Measurements from ENCODE around the gene GAB2.

GAB2 gene

DNA sequence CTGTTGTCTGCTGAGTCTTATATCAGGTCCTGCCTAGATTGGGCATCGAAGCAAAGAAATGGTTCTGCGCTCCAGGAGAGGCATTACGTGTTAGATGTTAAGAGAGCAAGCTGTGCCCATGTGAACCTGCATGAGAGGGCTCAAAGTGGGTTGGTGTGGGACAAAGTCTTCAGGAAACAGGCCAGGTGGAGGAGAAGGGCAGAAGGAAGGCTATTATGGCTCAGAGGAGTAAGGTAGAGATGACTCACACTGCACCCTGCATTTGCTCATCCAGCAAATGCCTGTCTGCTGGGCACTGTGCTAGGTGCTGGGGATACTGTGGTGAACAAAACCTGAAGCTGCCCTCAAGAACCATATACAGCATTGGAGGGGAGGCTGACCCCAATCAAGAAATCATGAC lies 223.1 kb downstream of the GAB2 start:
- H3K36me3 Mint-ChIP-seq (ENCODE audit: low read depth): peaks cover 21% of the 10 kb centered on the region
- H3K4me1 Mint-ChIP-seq (ENCODE audit: low read depth): peaks cover 49% of the 10 kb centered on the region
- no peaks in the 10 kb centered on the region for H3K9me3 Mint-ChIP-seq
- DNase-seq: no peak
- H3K27me3 Mint-ChIP-seq: no peaks in the 10 kb centered on the region
- H3K4me3 Mint-ChIP-seq: no peak overlapping the region
- H3K27ac Mint-ChIP-seq: no peak overlapping the region

DNA sequence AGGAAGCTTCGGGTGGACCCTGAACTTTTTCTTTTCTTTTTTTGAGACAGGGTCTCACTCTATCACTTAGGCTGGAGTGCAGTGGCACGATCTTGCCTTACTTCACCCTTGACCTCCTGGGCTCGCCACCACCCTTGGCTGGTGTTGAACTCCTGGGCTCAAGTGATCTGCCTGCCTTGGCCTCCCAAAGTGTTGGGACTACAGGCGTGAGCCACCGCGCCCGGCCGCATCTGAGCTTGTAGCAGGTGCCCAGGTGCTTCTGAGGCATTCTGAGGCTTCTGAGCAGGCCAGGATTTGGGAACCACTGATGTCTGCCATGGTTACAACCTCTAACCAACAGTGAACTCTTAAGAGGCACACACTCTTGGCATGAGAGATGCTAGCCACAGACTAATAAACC lies 223.8 kb downstream of the GAB2 start:
- Mint-ChIP-seq H3K27ac (peak overlapping the region; percentile 66), H3K36me3 (ENCODE audit: low read depth) (peaks cover 21% of the 10 kb centered on the region), H3K27me3 (no peaks in the 10 kb centered on the region), H3K4me3 (no peak overlapping the region), H3K4me1 (ENCODE audit: low read depth) (peaks cover 53% of the 10 kb centered on the region), H3K9me3 (no peaks in the 10 kb centered on the region)
- no peak for DNase-seq

DNA sequence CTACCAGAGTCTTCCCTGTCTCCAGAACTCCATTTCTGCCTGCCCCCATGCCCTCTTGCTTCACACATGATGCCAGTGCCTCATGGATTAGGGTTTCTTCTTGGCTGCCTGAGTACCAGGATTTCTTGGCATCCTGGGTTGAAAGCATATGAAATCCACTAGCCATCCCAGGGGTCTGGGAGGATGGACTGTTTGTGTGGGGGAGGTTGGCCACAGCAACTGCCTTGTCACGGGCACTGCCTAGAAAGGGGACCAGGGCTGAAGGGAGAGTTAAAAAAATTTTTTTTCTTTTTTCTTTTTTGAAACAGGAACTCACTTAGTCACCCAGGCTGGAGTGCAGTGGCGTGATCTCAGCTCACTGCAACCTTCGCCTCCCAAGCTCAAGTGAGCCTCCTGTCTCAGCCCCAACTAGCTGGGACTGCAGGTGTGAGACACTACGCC lies 224.7 kb downstream of the GAB2 start:
- H3K4me1 Mint-ChIP-seq (ENCODE audit: low read depth): peaks cover 53% of the 10 kb centered on the region
- no peaks in the 10 kb centered on the region for H3K9me3 Mint-ChIP-seq
- H3K27me3 Mint-ChIP-seq: no peaks in the 10 kb centered on the region
- H3K27ac Mint-ChIP-seq: peak overlapping the region; percentile 83
- H3K36me3 Mint-ChIP-seq (ENCODE audit: low read depth): peaks cover 20% of the 10 kb centered on the region
- no peak overlapping the region for H3K4me3 Mint-ChIP-seq
- no peak for DNase-seq

DNA sequence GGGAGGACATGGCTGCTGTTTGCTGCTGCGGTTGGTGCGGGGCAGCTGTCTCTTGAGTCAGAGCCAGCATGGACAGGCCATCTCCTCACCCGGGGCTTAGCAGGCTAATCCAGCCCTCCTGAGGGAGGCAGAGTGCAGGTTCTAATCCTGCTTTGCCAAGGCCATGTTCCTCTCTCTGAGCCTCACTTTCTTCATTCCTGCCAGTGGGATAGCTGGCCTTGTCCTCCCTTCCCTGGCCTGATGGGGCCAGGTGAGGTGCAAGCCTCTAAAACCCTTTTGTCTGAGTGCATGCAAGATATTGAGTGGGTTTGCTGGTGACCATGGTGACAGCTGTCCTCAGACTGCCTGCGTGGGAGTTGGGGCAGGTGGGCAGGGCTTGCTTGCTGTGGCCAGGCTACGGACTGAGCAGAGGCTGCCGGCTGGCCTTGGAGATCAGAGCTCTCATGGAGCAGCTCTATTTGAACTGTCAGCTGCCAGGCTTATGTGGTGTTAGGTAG lies 225.3 kb downstream of the GAB2 start:
- DNase-seq: no peak
- peaks cover 23% of the 10 kb centered on the region for H3K36me3 Mint-ChIP-seq (ENCODE audit: low read depth)
- H3K27ac Mint-ChIP-seq: peak overlapping the region; percentile 83
- H3K4me3 Mint-ChIP-seq: no peak overlapping the region
- H3K27me3 Mint-ChIP-seq: no peaks in the 10 kb centered on the region
- H3K4me1 Mint-ChIP-seq (ENCODE audit: low read depth): peaks cover 59% of the 10 kb centered on the region
- no peaks in the 10 kb centered on the region for H3K9me3 Mint-ChIP-seq

DNA sequence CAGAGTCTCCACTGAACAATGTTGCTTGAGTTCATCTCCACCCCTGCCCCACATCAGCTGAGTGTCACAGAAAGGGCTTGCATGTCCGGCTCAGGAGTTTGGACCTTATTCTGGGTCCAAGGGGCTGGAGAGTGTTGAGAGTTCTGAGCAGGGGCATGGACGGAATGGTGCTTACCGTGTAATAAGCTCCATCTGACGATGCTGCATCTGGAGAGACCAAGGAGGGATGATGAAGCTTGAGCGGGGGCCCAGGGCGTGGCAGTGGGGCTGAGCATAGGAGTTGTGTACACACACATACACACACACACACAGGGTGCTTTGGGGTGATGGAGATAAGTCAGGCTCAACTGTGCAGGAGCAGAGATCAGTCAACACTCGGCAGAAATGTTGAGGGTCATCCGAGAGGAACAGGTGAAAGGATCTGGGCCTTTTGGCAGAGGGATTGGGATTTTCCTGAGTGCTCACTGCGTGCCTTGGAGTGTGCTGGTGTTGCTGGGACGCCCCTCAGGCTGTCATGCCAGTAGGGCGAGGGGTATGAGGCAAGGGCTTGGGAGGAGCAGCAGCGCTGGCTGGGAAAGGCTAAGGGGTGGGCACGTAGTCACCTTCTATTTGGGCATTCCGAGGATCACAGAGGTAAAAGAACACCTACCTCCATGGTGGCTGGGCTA lies 226.6 kb downstream of the GAB2 start:
- Mint-ChIP-seq H3K9me3 (no peaks in the 10 kb centered on the region), H3K4me3 (no peak overlapping the region), H3K27me3 (no peaks in the 10 kb centered on the region), H3K27ac (no peak overlapping the region), H3K36me3 (ENCODE audit: low read depth) (peaks cover 30% of the 10 kb centered on the region), H3K4me1 (ENCODE audit: low read depth) (peaks cover 70% of the 10 kb centered on the region)
- DNase-seq: no peak

DNA sequence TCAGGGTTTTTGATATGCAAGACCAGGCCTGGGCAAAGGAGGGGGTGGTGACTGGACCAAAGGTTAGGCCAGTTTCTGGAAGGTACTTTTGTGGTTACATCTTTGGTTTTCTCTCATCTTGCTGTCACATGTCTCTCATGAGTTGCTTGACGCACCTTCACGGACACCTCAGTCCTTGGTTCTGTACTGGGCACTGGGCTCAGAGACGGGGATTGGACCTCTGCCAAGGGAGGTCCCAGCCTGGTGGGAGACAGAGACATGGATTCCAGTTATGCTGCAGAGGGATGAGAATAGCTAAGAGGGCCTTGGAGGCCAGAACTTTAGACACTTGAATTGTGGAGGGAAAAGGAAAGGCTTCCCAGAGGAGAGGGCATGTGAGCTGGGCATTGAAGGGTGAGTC lies 227.2 kb downstream of the GAB2 start:
- peak overlapping the region; percentile 85 for H3K27ac Mint-ChIP-seq
- no peaks in the 10 kb centered on the region for H3K27me3 Mint-ChIP-seq
- H3K4me3 Mint-ChIP-seq: peak overlapping the region; percentile 97
- peaks cover 30% of the 10 kb centered on the region for H3K36me3 Mint-ChIP-seq (ENCODE audit: low read depth)
- no peaks in the 10 kb centered on the region for H3K9me3 Mint-ChIP-seq
- DNase-seq: no peak
- peaks cover 72% of the 10 kb centered on the region for H3K4me1 Mint-ChIP-seq (ENCODE audit: low read depth)

DNA sequence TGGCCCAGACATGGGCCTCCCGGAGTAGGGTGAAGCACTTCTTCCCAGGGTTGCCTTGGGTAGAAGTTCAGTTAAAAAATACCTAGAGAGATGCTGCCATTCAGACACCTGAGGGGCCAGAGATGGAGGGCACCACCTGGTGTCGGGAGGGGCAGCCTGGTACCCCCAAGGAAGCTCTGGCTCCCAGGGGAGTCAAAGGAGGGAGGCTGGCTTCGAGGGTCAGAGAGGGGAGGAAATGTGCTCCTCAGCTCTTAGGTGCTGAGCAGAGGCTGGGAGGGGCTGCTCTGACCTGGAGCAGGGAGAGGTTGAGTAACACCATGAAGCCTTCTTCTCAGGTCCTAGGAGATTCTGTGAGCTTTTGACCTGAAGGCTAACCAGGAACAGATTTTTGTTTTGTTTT lies 227.8 kb downstream of the GAB2 start:
- Mint-ChIP-seq H3K9me3 (no peaks in the 10 kb centered on the region), H3K27ac (peak overlapping the region; percentile 85), H3K4me3 (peak overlapping the region; percentile 97), H3K4me1 (ENCODE audit: low read depth) (peaks cover 73% of the 10 kb centered on the region), H3K27me3 (no peaks in the 10 kb centered on the region), H3K36me3 (ENCODE audit: low read depth) (peaks cover 32% of the 10 kb centered on the region)
- DNase-seq: no peak

DNA sequence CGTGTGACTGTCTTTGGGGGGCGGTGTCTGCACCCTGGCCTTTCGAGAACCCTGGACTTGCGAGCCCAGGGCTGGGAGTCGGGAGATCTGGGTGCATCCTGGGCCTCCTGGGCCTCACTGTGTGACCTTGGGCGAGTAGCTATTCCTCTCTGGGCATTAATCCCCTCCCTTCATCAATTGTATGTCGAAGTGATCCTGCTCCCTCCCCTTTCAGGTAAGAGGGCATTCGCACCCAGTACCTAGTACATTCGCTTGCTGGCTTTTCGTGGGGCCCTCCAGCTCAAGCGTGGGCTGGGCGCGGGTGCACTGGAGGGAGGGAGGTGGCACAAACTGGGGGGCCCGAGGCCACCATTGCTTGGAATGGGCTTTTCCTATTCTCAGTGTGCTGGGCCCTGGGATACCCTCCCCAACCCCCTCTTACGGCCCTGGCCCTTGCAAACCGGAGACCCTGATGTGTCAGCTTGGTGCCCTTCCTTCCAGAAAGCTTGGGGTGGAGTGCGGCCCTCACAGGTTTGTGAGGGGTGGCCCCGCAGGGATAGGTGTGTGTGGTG lies 228.4 kb downstream of the GAB2 start:
- Mint-ChIP-seq H3K4me1 (ENCODE audit: low read depth) (peaks cover 67% of the 10 kb centered on the region), H3K36me3 (ENCODE audit: low read depth) (peaks cover 30% of the 10 kb centered on the region)

DNA sequence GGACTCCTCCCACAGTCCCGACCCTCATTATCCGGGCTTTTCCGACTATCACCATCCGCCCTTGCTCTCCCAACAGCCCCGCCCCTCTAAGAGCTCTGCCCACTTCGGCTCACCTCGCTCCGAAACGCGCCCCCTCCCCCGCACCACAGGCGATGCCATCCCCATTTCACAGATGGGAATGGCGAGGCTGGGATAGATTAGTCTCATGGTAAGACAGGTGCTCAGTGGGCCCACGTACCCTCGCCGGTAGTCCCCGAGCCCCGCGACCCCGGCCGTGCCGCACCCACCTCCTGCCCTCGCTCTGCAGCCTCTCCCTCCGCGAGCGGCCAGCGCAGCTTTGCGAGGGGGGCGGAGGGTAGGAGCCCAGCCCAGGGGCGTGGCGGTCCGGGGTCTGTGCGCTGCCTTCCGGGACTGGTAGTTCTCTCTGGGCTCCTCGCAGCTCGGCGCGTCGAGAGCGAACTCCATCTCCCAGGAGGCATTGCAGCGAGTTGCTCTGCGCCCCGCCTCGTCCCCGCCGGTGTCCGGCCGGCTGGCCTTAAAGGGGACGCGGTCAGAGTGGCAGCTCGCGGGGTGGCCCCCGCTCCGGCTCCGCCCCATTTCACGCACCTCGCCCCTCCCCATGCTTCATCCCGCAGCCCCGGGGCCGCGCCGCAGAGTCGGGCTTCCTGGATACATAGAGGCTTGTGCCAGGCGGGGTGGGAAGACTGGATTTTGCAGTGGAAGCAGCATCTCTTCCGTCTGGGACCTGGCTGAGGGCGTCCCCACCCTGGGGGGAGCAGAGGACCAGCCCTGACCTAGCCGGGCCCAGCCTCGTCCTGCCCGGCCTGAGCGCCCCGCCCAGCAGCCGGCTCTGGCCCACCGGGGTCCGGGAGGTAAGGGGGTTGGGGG lies 229.1 kb downstream of the GAB2 start, which contains the start of the genes KCTD21 and USP35:
TSS of gene KCTD21 (minus strand) at position 341 of the 888 bp plus-strand sequence. CDS start 14,072 bp downstream, outside the sequence.
TSS of gene USP35 (plus strand) at position 634 of the 888 bp plus-strand sequence. CDS start 7,327 bp downstream, outside the sequence.
- H3K4me1 Mint-ChIP-seq (ENCODE audit: low read depth): peaks cover 62% of the 10 kb centered on the region
- peaks cover 30% of the 10 kb centered on the region for H3K36me3 Mint-ChIP-seq (ENCODE audit: low read depth)

More for the DNA sequence above, 228.4 kb downstream of the GAB2 start:
- no peaks in the 10 kb centered on the region for H3K27me3 Mint-ChIP-seq
- H3K4me3 Mint-ChIP-seq: peak overlapping the region; percentile 97
- no peaks in the 10 kb centered on the region for H3K9me3 Mint-ChIP-seq
- peak overlapping the region; percentile 85 for H3K27ac Mint-ChIP-seq
- DNase-seq: no peak

DNA sequence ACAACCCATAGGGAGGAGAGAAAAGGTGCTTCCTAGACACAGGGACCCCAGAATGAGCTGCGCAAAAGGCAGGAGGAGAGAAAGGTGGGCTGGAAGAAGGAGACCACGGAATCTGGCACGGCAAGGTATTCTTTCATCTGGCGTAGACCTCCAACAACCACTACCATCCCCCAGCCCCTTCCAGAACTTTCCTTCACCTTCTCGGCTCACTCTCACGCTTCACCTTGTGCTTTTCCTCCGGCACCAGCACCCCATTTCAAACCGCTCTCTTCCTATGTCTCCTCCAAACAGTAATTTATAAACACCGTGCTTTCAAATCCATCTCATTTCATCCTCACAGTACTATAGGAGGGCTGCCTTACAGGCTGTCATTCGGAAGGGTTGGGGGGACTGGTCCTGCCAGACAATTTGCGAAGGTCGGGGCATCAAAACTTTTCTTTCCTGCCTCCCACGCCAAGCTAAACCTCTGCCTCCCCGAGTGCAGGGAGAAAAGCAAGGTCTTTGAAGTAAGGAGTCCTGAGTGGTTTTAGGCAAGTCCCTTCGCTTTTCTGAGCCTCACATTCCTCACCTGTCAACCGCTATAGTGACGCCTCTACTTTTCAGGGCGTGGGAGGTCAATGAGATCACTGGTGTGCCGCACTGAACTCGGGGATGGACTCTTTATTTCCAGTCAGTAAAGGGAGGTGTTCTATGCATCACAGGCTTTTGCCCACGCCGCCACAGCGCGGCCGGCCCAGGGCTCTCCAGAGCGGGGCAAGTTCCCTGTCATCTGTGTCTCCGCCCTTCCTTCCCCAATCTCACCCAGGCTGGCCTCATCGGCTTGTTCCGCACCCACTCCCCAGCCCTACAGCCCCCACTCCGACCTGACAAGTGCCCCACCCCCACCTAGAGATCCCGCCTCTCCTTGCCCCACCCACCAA lies 230.0 kb downstream of the GAB2 start:
- H3K4me3 Mint-ChIP-seq: peak overlapping the region; percentile 97
- no peaks in the 10 kb centered on the region for H3K9me3 Mint-ChIP-seq
- DNase-seq: peak; percentile 87
- H3K36me3 Mint-ChIP-seq (ENCODE audit: low read depth): peaks cover 32% of the 10 kb centered on the region
- H3K4me1 Mint-ChIP-seq (ENCODE audit: low read depth): peaks cover 54% of the 10 kb centered on the region
- no peaks in the 10 kb centered on the region for H3K27me3 Mint-ChIP-seq
- H3K27ac Mint-ChIP-seq: peak overlapping the region; percentile 100

More for the DNA sequence above, 229.1 kb downstream of the GAB2 start, which contains the start of the genes KCTD21 and USP35:
- Mint-ChIP-seq H3K9me3 (no peaks in the 10 kb centered on the region), H3K4me3 (peak within 1 kb of the TSS; percentile 97), H3K27me3 (no peaks in the 10 kb centered on the region), H3K27ac (peak within 1 kb of the TSS; percentile 100)
- peak; percentile 94 for DNase-seq

DNA sequence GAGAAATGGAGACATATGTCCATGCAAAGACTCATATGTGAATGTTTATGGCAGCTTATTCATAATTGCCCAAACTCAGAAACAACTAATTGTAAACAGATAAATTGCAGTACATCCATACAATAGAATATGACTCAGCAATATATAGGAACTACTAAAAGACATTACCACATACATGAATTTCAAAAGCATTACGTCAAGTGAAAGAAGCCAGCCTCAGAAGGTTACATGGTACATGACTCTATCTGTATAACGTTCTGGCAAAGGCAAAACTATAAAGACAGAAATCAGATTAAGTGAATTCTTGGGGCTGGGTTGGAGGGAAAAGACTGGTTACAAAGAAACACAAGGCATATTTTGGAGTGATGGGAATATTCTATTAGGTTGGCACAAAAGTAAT lies 236.4 kb downstream of the GAB2 start:
- H3K27me3 Mint-ChIP-seq: no peaks in the 10 kb centered on the region
- no peak overlapping the region for H3K27ac Mint-ChIP-seq
- H3K4me1 Mint-ChIP-seq (ENCODE audit: low read depth): peaks cover 20% of the 10 kb centered on the region
- no peaks in the 10 kb centered on the region for H3K9me3 Mint-ChIP-seq
- no peak overlapping the region for H3K4me3 Mint-ChIP-seq
- peaks cover 50% of the 10 kb centered on the region for H3K36me3 Mint-ChIP-seq (ENCODE audit: low read depth)
- DNase-seq: no peak

DNA sequence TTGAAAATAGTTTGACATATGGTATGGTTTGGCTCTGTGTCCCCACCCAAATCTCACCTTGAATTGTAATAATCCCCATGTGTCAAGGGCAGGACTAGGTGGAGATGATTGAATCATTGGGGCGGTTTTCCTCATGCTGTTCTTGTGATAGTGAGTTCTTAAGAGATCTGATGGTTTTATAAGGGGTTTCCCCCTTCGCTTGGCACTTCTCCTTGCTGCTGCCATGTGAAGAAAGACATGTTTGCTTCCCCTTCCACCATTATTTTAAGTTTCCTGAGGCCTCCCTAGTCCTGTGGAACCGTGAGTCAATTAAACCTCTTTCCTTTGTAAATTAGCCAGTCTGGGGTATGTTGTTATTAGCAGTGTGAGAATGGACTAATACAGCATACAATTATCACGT lies 236.9 kb downstream of the GAB2 start:
- no peaks in the 10 kb centered on the region for H3K27me3 Mint-ChIP-seq
- H3K4me3 Mint-ChIP-seq: no peak overlapping the region
- peaks cover 48% of the 10 kb centered on the region for H3K36me3 Mint-ChIP-seq (ENCODE audit: low read depth)
- no peaks in the 10 kb centered on the region for H3K9me3 Mint-ChIP-seq
- no peak for DNase-seq
- no peak overlapping the region for H3K27ac Mint-ChIP-seq
- peaks cover 17% of the 10 kb centered on the region for H3K4me1 Mint-ChIP-seq (ENCODE audit: low read depth)

DNA sequence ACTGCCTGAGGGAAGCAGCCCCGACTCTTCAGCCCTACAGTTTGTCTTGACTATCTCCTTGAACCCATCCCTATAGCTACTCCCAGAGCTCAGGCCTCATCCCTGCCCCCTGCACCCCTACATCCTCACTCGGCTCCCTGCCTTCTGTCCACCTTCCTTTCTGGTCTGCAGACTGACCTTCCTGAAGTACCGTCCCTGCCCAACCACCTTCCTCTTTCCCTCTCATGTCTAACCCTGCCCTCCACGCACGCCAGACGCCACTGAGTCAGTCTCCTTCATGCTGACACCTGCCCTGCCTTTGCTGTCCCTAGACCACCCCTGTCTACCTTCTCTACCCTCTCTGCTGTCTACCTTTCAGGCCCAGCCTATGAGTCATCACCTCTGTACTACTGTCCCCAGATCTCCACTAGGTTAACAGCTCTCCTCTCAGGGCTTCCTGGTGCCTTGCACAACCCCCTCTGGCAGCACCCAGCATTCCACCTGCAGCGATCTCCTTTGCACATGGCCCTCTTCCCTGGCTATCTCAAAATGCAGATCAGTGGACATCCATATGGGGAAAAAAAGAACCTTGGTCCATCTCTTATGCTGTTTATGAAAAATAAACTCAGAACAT lies 238.1 kb downstream of the GAB2 start:
- DNase-seq: no peak
- Mint-ChIP-seq H3K4me3 (no peak overlapping the region), H3K27me3 (no peaks in the 10 kb centered on the region), H3K36me3 (ENCODE audit: low read depth) (peaks cover 47% of the 10 kb centered on the region), H3K9me3 (no peaks in the 10 kb centered on the region), H3K27ac (no peak overlapping the region), H3K4me1 (ENCODE audit: low read depth) (peaks cover 13% of the 10 kb centered on the region)
